ENCODE results near the gene GDI2. TPM values are rescaled to one million over a fixed set of nuclear protein-coding genes. Genes with fewer than 3 reads are reported as not detected.

Gene GDI2
- total and polyA plus RNA-seq, 4 donors, result 103 to 190 (median 155) TPM

DNA sequence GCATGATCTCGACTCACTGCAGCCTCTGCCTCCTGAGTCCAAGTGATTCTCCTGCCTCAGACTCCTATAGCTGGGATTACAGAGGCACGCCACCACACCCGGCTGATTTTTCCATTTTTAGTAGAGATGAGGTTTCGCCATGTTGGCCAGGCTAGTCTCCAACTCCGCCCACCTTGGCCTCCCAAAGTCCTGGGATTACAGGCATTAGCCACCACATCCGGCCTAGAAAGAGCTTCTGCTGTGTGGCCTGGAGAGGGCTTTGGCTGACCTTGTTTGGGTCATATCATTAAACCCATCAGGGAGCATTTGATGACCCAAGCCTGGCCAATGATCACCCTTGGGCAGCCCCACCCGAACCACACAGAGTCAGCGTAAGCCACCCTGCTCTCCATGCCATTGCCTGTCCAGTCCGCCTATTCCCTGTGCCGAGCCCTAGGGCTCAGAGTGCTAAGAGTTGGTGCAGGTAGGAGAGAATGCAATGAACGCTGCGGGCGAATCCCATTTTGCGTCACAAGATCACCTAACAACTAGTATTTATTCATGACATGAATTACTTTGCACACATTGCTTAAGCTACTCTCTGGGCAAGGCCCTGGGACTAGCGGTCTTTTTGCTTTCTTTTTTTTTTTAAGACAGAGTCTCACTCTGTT, 22.3 kb upstream of the GDI2 start (continued):
- TF ChIP-seq FOXA2 (IDR thresholded peaks at IDR 0.05), result no peak

DNA sequence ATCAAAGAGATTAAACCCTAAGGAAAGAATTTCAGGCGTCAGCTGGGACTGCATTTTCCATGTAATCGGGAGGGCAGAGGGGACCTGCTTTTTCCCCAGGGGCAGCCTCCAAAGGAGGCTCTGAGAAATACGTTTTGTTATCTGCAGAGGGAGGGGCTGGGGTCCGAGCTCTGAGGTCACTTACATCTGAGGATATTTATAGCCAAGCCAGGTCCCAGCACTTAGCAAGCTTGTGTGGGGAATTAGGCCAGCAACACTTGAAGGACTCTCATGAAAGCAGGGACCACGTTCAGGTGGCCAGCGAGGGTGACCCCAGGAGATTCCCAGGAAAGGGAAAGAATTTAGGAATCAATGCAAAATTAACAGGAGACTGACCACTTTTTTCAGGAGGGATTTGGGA, 20.6 kb upstream of the GDI2 start:
- Histone ChIP-seq H3K27me3 (ENCODE audit: control insufficient read depth in 4 of 4, insufficient read depth in 4 of 4, low read length in 3 of 4) (no peaks in the 10 kb centered on the region), H3K36me3 (ENCODE audit: control insufficient read depth in 4 of 4, insufficient read depth in 3 of 4, low read depth in 1 of 4, low read length in 3 of 4) (no peaks in the 10 kb centered on the region), H3K4me3 (ENCODE audit: low read depth in 1 of 3, low read length in 3 of 3) (no peak overlapping the region), H3K9ac (ENCODE audit: low read depth in 1 of 2, low read length in 2 of 2) (no peak overlapping the region), H3K9me3 (ENCODE audit: control insufficient read depth in 4 of 4, low read length in 3 of 4) (no peaks in the 10 kb centered on the region), H3K27ac (ENCODE audit: low read depth in 1 of 2, low read length in 2 of 2) (no peak overlapping the region), H3K4me1 (ENCODE audit: control insufficient read depth in 4 of 4, insufficient read depth in 4 of 4, low read length in 3 of 4) (no peaks in the 10 kb centered on the region)
- no peak for DNase-seq (ENCODE audit: low spot score)
- WGBS, result 66% methylated on average over 6 of the region's 6 CpGs
- TF ChIP-seq GABPA (IDR thresholded peaks at IDR 0.05 in 1 of 2, conservative IDR thresholded peaks at IDR 0.05 in 1 of 2) (no peak), SP1 (IDR thresholded peaks at IDR 0.05) (no peak), HNF4G (IDR thresholded peaks at IDR 0.05) (no peak)
- TF ChIP-seq, protein P1, sequence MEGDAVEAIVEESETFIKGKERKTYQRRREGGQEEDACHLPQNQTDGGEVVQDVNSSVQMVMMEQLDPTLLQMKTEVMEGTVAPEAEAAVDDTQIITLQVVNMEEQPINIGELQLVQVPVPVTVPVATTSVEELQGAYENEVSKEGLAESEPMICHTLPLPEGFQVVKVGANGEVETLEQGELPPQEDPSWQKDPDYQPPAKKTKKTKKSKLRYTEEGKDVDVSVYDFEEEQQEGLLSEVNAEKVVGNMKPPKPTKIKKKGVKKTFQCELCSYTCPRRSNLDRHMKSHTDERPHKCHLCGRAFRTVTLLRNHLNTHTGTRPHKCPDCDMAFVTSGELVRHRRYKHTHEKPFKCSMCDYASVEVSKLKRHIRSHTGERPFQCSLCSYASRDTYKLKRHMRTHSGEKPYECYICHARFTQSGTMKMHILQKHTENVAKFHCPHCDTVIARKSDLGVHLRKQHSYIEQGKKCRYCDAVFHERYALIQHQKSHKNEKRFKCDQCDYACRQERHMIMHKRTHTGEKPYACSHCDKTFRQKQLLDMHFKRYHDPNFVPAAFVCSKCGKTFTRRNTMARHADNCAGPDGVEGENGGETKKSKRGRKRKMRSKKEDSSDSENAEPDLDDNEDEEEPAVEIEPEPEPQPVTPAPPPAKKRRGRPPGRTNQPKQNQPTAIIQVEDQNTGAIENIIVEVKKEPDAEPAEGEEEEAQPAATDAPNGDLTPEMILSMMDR (IDR thresholded peaks at IDR 0.05; ENCODE audit: low read depth, low read length, missing input control), result no peak

DNA sequence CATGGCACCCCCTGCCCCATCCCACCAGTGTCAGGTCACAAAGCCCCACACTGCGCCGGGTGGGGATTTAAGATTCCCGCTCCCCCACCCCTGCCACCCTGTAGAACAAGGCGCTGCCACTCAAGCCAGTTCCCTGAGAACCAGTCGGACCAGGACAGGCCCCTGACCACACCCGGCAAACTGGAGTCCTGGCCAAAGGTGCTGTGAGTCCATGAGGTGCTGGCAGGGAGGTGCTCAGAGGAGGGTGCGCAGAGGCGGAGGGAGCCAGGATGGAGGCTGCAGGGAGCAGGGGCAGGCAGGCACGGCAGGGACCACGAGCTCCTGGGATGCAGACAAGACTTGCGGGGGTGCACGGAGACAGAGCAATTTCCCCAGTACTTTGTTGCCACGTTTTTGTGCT, 19.7 kb upstream of the GDI2 start:
- H3K9ac ChIP-seq (ENCODE audit: low read depth in 1 of 2, low read length in 2 of 2), result no peak overlapping the region
- no peaks in the 10 kb centered on the region for H3K4me1 ChIP-seq (ENCODE audit: control insufficient read depth in 4 of 4, insufficient read depth in 4 of 4, low read length in 3 of 4)
- 84% methylated on average over 13 of the region's 13 CpGs for WGBS
- TF ChIP-seq YY1 (IDR thresholded peaks at IDR 0.05) (no peak), RAD21 (IDR thresholded peaks at IDR 0.05) (no peak), HNF4A (conservative IDR thresholded peaks at IDR 0.05) (no peak)
- TF ChIP-seq, protein P2, sequence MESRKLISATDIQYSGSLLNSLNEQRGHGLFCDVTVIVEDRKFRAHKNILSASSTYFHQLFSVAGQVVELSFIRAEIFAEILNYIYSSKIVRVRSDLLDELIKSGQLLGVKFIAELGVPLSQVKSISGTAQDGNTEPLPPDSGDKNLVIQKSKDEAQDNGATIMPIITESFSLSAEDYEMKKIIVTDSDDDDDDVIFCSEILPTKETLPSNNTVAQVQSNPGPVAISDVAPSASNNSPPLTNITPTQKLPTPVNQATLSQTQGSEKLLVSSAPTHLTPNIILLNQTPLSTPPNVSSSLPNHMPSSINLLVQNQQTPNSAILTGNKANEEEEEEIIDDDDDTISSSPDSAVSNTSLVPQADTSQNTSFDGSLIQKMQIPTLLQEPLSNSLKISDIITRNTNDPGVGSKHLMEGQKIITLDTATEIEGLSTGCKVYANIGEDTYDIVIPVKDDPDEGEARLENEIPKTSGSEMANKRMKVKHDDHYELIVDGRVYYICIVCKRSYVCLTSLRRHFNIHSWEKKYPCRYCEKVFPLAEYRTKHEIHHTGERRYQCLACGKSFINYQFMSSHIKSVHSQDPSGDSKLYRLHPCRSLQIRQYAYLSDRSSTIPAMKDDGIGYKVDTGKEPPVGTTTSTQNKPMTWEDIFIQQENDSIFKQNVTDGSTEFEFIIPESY (IDR thresholded peaks at IDR 0.05), result no peak
- H3K9me3 ChIP-seq (ENCODE audit: control insufficient read depth in 4 of 4, low read length in 3 of 4), result no peaks in the 10 kb centered on the region
- DNase-seq (ENCODE audit: low spot score), result no peak
- no peaks in the 10 kb centered on the region for H3K36me3 ChIP-seq (ENCODE audit: control insufficient read depth in 4 of 4, insufficient read depth in 3 of 4, low read depth in 1 of 4, low read length in 3 of 4)
- H3K4me3 ChIP-seq (ENCODE audit: low read depth in 1 of 3, low read length in 3 of 3), result no peak overlapping the region
- no peaks in the 10 kb centered on the region for H3K27me3 ChIP-seq (ENCODE audit: control insufficient read depth in 4 of 4, insufficient read depth in 4 of 4, low read length in 3 of 4)
- H3K27ac ChIP-seq (ENCODE audit: low read depth in 1 of 2, low read length in 2 of 2), result no peak overlapping the region

DNA sequence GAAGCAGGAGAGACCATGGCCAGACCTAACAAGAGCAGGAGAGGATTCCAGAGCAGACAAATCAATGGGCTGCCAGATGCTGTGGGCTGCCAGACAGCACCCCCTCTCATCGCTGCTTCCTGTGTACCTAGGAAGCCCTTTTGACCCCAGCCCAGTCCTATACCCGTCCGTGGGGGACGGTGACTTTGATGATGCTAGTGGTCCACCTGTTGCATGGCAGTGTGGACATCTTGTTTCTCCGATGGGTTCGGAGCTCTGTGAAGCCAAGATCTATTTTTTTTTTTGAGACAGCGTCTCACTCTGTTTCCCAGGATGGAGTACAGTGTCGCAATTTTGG, 18.2 kb upstream of the GDI2 start:
- Histone ChIP-seq H3K36me3 (ENCODE audit: control insufficient read depth in 4 of 4, insufficient read depth in 3 of 4, low read depth in 1 of 4, low read length in 3 of 4) (no peaks in the 10 kb centered on the region), H3K9ac (ENCODE audit: low read depth in 1 of 2, low read length in 2 of 2) (no peak overlapping the region), H3K27ac (ENCODE audit: low read depth in 1 of 2, low read length in 2 of 2) (no peak overlapping the region), H3K4me1 (ENCODE audit: control insufficient read depth in 4 of 4, insufficient read depth in 4 of 4, low read length in 3 of 4) (no peaks in the 10 kb centered on the region), H3K9me3 (ENCODE audit: control insufficient read depth in 4 of 4, low read length in 3 of 4) (no peaks in the 10 kb centered on the region), H3K27me3 (ENCODE audit: control insufficient read depth in 4 of 4, insufficient read depth in 4 of 4, low read length in 3 of 4) (no peaks in the 10 kb centered on the region), H3K4me3 (ENCODE audit: low read depth in 1 of 3, low read length in 3 of 3) (no peak overlapping the region)
- 87% methylated on average over 8 of the region's 8 CpGs for WGBS
- DNase-seq (ENCODE audit: low spot score), result no peak
- TF ChIP-seq JUND (IDR thresholded peaks at IDR 0.05) (no peak), YY1 (IDR thresholded peaks at IDR 0.05) (no peak)
